Activated B cell treated with CpG ODN at 0.5 μM for 24 hours (primary cell): ENCODE measurements around the gene GALNT6. TPM values are rescaled to one million over a fixed set of nuclear protein-coding genes. Genes with fewer than 3 reads are reported as not detected.

Experiments
- ATAC-seq: fragments of 200-7000 bp; cut with Tn5 transposase; one replicate; pipeline ENCODE4 v1.10.0; 2021; ENCODE audit warnings: low read depth, mild to moderate bottlenecking, moderate library complexity
- CTCF ChIA-PET: fragments of 350-600 bp; sonication (Branson Sonifier 250); formaldehyde crosslinking; loops from one replicate; lab custom pipeline; 2021; ENCODE audit warnings: antibody characterized with exemption; lab: Charles Lee
- POLR2A ChIA-PET: fragments of 350-600 bp; sonication (Branson Sonifier 250); formaldehyde crosslinking; loops from one replicate; lab custom pipeline; 2021; ENCODE audit warnings: antibody characterized with exemption; lab: Charles Lee
- DNase-seq: peaks from one replicate; pipeline ENCODE4 v3.0.0; 2022
- H3K27ac Mint-ChIP-seq: one replicate; pipeline ENCODE4 v1.8.0; 2020; ENCODE audit warnings: mixed read lengths
- H3K27me3 Mint-ChIP-seq: one replicate; pipeline ENCODE4 v1.8.0; 2021; ENCODE audit warnings: mixed read lengths
- H3K36me3 Mint-ChIP-seq: one replicate; pipeline ENCODE4 v1.8.0; 2021; ENCODE audit warnings: low read depth, mixed read lengths
- H3K4me1 Mint-ChIP-seq: one replicate; pipeline ENCODE4 v1.8.0; 2021; ENCODE audit warnings: mixed read lengths
- H3K4me3 Mint-ChIP-seq: one replicate; pipeline ENCODE4 v1.8.0; 2020; ENCODE audit warnings: mild to moderate bottlenecking, mixed read lengths
- H3K9me3 Mint-ChIP-seq: one replicate; pipeline ENCODE4 v1.8.0; 2020; ENCODE audit warnings: mixed read lengths
- intact Hi-C: fragments of 100-400 bp; cut with micrococcal nuclease; formaldehyde crosslinking; loops from one replicate; pipeline ENCODE4 v1.15.1; 2024
- total RNA-seq: library from RNA; stranded (reverse); gene quantifications from 2 replicates; pipeline ENCODE4 v1.2.3, GENCODE V29; 2022
- TF ChIP-seq, protein P1 (sequence below): fragments of 200-600 bp; IDR thresholded peaks from one replicate; pipeline ENCODE4 v1.8.0; 2022; ENCODE audit warnings: antibody characterized with exemption, mild to moderate bottlenecking

Gene GALNT6
- total RNA-seq, 1 donor from 2014 or later, result 24.4 TPM

DNA sequence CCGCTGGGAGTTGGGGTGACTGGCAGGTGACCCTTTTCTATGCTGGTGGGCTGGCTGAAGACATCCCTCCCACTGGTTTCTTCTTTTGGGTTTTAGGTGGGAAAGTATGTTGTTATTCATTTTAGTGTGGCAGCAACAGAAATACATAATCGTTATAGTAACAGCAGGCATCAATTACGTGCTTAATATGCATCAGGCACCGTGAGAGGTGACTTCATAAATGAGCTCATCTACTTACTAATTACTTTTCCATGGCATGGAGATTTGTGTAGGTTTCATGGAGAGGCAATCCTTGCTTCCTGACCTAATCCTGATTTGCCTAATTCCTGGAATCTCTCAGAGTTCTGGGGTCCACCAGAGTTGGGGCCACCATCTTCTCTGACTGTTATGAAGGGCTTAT lies 31.4 kb downstream of the GALNT6 start:
- Mint-ChIP-seq H3K4me1 (peaks cover 38% of the 10 kb centered on the region), H3K36me3 (peaks cover 33% of the 10 kb centered on the region)

DNA sequence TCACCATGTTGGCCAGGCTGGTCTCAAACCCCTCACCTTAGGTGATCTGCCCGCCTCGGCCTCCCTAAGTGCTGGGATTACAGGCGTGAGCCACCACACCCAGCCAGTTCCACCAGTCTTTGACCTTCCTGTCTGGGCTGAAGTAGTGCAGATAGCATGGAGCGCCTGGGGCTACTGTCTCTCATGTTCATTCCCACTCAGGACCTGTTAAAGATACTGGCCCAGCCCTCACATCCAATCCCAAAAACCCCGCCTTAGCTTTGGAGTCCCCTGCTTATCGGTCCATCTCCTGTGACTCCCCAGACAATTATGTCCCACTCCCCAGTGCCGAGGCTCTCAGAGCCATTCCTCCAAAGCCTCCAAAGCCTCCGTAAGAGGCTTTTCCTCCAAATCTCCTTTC lies 32.7 kb downstream of the GALNT6 start:
- POLR2A ChIA-PET, result interaction anchor here (0.7 to 6.5 kb wide), 4 partner anchors 9 to 332 kb away, joined by 3 to 63 read pairs (median 10); partner anchors contain the start of genes GALNT6 and SLC11A2
- H3K27me3 Mint-ChIP-seq, result no peaks in the 10 kb centered on the region
- H3K27ac Mint-ChIP-seq, result peak overlapping the region; percentile 24
- TF ChIP-seq, protein P1, sequence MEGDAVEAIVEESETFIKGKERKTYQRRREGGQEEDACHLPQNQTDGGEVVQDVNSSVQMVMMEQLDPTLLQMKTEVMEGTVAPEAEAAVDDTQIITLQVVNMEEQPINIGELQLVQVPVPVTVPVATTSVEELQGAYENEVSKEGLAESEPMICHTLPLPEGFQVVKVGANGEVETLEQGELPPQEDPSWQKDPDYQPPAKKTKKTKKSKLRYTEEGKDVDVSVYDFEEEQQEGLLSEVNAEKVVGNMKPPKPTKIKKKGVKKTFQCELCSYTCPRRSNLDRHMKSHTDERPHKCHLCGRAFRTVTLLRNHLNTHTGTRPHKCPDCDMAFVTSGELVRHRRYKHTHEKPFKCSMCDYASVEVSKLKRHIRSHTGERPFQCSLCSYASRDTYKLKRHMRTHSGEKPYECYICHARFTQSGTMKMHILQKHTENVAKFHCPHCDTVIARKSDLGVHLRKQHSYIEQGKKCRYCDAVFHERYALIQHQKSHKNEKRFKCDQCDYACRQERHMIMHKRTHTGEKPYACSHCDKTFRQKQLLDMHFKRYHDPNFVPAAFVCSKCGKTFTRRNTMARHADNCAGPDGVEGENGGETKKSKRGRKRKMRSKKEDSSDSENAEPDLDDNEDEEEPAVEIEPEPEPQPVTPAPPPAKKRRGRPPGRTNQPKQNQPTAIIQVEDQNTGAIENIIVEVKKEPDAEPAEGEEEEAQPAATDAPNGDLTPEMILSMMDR, result no peak
- ATAC-seq (no peak), DNase-seq (no peak)
- peaks cover 38% of the 10 kb centered on the region for H3K4me1 Mint-ChIP-seq
- intact Hi-C loops, result no loop called here
- CTCF ChIA-PET, result interaction anchor here (1.5 kb wide), 1 partner anchor 11 kb away, joined by 4 read pairs; no protein-coding TSS in a partner anchor
- no peaks in the 10 kb centered on the region for H3K9me3 Mint-ChIP-seq
- no peak overlapping the region for H3K4me3 Mint-ChIP-seq
- H3K36me3 Mint-ChIP-seq, result peaks cover 26% of the 10 kb centered on the region

More for the DNA sequence above, 31.4 kb downstream of the GALNT6 start:
- TF ChIP-seq, protein P1, result no peak
- ATAC-seq, result no peak
- intact Hi-C loops, result loop anchor here (10.0 kb wide), 1 partner anchor 435 kb away; a partner anchor contains a TSS
- no peak for DNase-seq
- no peak overlapping the region for H3K4me3 Mint-ChIP-seq
- H3K9me3 Mint-ChIP-seq, result no peaks in the 10 kb centered on the region
- no peaks in the 10 kb centered on the region for H3K27me3 Mint-ChIP-seq
- no peak overlapping the region for H3K27ac Mint-ChIP-seq
- ChIA-PET CTCF (interaction anchor here (1.5 kb wide), 1 partner anchor 9 kb away, joined by 4 read pairs; no protein-coding TSS in a partner anchor), POLR2A (interaction anchor here (1.6 kb wide), 1 partner anchor 36 kb away, joined by 3 read pairs; no protein-coding TSS in a partner anchor)

DNA sequence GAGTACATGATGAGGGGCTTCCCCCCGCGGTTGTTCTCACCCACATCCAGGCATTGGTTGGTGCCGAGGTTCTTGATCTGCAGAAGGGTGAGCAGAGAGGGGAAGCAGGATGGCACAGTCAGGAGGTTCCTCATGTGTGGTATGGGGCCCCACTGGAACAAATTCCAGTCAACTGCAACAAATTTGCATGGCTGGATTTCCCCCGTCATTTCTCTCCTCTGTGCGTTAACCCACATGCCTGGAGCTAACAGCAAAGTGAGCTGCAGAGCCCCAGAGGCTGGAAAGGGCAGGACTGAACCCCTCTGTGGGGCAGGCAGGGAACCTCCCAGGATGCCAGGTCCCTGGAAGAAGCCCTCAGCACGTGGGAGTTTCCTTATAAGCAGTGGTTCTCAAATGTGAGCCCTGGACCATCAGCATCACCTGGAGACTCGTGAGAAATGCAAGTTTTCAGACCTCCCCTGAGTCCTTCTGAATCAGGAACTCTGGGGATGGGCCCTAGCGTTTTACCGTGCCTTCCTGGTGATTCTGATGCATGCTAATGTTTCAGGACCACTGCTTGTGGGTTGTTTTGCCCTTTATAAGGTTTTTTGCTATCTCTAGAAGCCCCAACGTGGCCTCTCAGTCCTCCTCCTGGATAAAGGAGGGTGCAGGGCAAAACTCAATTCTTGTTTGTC lies 33.7 kb downstream of the GALNT6 start:
- intact Hi-C loops, result loop anchor here (1.0 to 2.0 kb wide), 3 partner anchors 11 to 67 kb away; partner anchors contain the start of genes GALNT6 and SLC4A8
- DNase-seq, result peak; percentile 58
- ChIA-PET POLR2A (interaction anchor here (0.9 to 6.5 kb wide), 7 partner anchors 10 to 119 kb away, joined by 3 to 63 read pairs (median 4); partner anchors contain the start of genes DAZAP2 and GALNT6), CTCF (interaction anchor here (1.3 to 4.5 kb wide), 3 partner anchors 9 to 67 kb away, joined by 4 to 27 read pairs (median 4); partner anchors contain the start of gene SLC4A8)
- peaks cover 25% of the 10 kb centered on the region for H3K36me3 Mint-ChIP-seq
- no peaks in the 10 kb centered on the region for H3K9me3 Mint-ChIP-seq
- peak; percentile 90 for ATAC-seq
- peaks cover 38% of the 10 kb centered on the region for H3K4me1 Mint-ChIP-seq
- peak overlapping the region; percentile 42 for H3K27ac Mint-ChIP-seq
- H3K4me3 Mint-ChIP-seq, result peak overlapping the region; percentile 65
- TF ChIP-seq, protein P1, result no peak
- no peaks in the 10 kb centered on the region for H3K27me3 Mint-ChIP-seq

DNA sequence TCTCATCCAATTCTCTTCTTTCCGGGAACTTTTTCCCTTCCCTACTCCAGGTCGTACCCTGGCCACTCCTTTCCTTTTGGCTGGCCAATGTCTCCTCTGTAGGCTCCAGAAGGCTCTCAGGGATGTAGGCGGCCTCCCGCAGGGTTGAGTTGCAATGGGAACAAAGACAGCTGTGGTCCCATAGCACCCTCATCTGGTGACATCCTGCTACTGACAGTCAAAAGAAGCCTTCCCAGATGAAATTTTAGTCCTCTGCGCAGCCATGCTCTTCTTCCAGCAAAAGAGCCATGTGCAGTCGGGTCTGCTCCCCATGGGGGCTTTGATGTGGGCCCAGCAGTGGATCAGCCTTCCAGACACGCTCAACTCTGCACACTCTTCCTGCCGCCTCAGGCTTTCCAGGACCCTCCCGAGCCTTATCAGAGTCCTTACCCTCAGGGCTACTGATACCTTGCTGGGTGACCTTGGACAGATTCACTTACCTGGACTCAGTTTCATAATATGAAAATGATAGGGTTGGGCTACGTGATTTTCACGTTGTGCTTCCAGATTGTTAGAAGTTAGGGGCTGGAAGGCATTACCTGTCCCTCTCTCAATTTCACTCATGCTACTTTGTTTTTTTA lies 39.2 kb downstream of the GALNT6 start:
- ATAC-seq, result no peak
- DNase-seq, result no peak
- H3K27me3 Mint-ChIP-seq, result no peaks in the 10 kb centered on the region
- TF ChIP-seq, protein P1, result no peak
- POLR2A ChIA-PET, result interaction anchor here (1.0 to 1.5 kb wide), 2 partner anchors 14 to 40 kb away, joined by 3 to 4 read pairs; no protein-coding TSS in a partner anchor
- no peaks in the 10 kb centered on the region for H3K9me3 Mint-ChIP-seq
- intact Hi-C loops, result loop anchor here (2.0 kb wide), 1 partner anchor 17 kb away; no protein-coding TSS in a partner anchor
- H3K27ac Mint-ChIP-seq, result no peak overlapping the region
- CTCF ChIA-PET, result interaction anchor here (1.1 to 3.6 kb wide), 2 partner anchors 11 to 42 kb away, joined by 3 to 34 read pairs; no protein-coding TSS in a partner anchor
- H3K4me3 Mint-ChIP-seq, result no peak overlapping the region
- peaks cover 2% of the 10 kb centered on the region for H3K36me3 Mint-ChIP-seq
- H3K4me1 Mint-ChIP-seq, result peaks cover 8% of the 10 kb centered on the region
